H1 (cell line): ENCODE results near the gene HNRNPK. TPM values are rescaled to one million over a fixed set of nuclear protein-coding genes. Genes with fewer than 3 reads are reported as not detected.

Experiments used
- MAX ChIP-seq: IDR thresholded peaks from 2 replicates; pipeline ENCODE4 v1.6.1; 2012; ENCODE audit warnings: inconsistent platforms
- polyA plus RNA-seq, 7 experiments: library from polyadenylated mRNA; depleted of rRNA in 3 of 7; stranded (reverse) in 5 of 7; unstranded in 2 of 7; fragments of >200 nt in 5 of 7; fragments of 200-250 nt in 2 of 7; gene quantifications; 1 replicate in 5 of 7; 2 replicates in 1 of 7; 4 replicates in 1 of 7; pipeline versions ENCODE4 v1.2.1 to v1.2.3, GENCODE V29; 2011 to 2013; ENCODE audit warnings: missing spikeins in 2 of 7, mixed read lengths in 2 of 7
- total RNA-seq: library from RNA; stranded (reverse); fragmentation: NEBNext Ultra II Directional; extraction: Animal tissue kit (Norgen Biotek cat#: 25700); gene quantifications from 2 replicates; pipeline ENCODE4 v1.2.1, GENCODE V29; 2021

The HNRNPK gene
- total and polyA plus RNA-seq, 2 of the 8 experiments (the other 6 are each of a cell fraction or from before 2014, with no cell fraction given): 414 to 887 TPM

DNA sequence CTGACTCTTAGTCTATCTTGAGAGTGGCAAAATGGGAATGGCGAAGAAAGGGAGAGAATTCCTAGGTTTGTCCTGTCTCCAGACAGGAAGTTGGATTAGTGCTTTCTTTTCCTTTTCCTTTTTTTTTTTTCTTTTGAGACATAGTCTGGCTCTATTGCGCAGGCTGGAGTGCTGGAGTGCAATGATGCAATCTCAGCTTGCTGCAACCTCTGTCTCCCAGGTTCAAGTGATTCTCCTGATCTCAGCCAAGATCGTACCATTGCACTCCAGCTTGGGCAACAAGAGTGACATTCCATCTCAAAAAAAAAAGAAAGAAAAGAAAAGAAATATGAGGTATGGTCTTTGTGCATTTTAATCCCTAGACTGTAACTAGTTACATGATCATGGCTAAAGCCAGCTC is 46.2 kb downstream of the HNRNPK start (continued):
- TF ChIP-seq MAX: no peak
